Astrocyte of the cerebellum (primary cell): ENCODE results near the gene THOP1.

Experiments
- DNase-seq: peaks from one replicate; pipeline ENCODE4 v3.0.0-alpha.2; 2011; ENCODE audit warnings: low read depth
- H3K4me3 ChIP-seq: 2 replicates; pipeline ENCODE4 v1.5.1; 2011; ENCODE audit warnings: mild to moderate bottlenecking, low read depth, low read length, moderate library complexity
- in situ Hi-C: cut with HindIII; loops from 2 replicates; pipeline ENCODE4 v1.10.0; 2017; ENCODE audit warnings: low sequenced_read_pairs
- TF ChIP-seq, protein P1 (sequence below): IDR thresholded peaks from 2 replicates; pipeline ENCODE4 v1.5.1; 2012; ENCODE audit warnings: low read length, low read depth, moderate library complexity, mild to moderate bottlenecking; ENCODE audit errors: missing control alignments

THOP1 gene

DNA sequence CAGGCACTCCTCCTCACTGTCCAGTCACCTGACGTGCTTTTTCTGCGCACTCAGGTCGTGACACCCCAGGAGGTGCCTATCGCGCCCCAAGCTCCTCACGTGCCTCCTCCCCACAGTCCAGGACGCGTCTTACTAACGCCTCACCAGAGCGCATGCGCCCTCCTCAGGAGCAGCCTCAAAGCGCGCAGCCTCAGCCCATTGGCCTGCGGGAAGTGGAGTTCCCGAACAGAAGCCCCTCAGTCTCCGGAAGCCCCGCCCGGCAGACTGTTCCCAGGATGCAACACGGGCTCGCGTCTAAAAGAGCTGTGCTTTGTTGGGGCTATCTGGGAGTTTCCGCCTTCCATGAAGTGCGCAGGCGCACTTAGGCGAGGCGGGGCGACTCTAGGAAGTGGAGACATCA lies 73.6 kb downstream of the THOP1 start:
- no peak for DNase-seq
- TF ChIP-seq, protein P1, sequence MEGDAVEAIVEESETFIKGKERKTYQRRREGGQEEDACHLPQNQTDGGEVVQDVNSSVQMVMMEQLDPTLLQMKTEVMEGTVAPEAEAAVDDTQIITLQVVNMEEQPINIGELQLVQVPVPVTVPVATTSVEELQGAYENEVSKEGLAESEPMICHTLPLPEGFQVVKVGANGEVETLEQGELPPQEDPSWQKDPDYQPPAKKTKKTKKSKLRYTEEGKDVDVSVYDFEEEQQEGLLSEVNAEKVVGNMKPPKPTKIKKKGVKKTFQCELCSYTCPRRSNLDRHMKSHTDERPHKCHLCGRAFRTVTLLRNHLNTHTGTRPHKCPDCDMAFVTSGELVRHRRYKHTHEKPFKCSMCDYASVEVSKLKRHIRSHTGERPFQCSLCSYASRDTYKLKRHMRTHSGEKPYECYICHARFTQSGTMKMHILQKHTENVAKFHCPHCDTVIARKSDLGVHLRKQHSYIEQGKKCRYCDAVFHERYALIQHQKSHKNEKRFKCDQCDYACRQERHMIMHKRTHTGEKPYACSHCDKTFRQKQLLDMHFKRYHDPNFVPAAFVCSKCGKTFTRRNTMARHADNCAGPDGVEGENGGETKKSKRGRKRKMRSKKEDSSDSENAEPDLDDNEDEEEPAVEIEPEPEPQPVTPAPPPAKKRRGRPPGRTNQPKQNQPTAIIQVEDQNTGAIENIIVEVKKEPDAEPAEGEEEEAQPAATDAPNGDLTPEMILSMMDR = no peak
- H3K4me3 ChIP-seq = no peak overlapping the region
- in situ Hi-C loops = no loop called here

DNA sequence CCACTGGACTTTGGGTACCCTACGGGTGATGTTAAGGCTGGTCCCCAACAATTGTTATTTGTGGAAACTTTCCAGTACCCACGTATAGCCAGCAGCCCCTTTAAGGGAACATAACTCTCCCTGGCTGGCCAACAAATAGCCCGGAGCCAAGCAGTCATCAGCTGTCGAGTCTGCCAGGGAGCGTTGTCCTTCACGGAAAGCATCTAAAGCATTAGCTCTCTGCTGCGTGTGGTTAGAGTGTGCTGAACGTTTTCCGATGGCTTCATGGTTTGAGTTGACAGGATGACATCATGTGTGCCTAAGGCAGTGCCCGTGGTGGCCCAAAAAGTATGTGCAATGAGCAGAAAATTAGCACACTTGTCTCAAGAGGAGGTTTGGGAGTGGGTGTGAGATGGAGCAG lies 78.5 kb downstream of the THOP1 start:
- no peak for DNase-seq
- TF ChIP-seq, protein P1 = no peak
- no peak overlapping the region for H3K4me3 ChIP-seq
- in situ Hi-C loops = no loop called here
